Type B pancreatic cell (in vitro differentiated cells): ENCODE data around the gene JOSD2. TPM values are rescaled to one million over a fixed set of nuclear protein-coding genes. Genes with fewer than 3 reads are reported as not detected.
"Not testable (repeated sequence)": the region's sequence is repeated elsewhere in the genome, so short reads cannot be mapped to it uniquely, and the experiment has no call there.

Experiments used
- DNase-seq: peaks from one replicate; pipeline ENCODE4 v3.0.0; 2021; ENCODE audit warnings: mixed read lengths; ENCODE audit not compliant: unreplicated experiment; ENCODE audit errors: extremely low spot score
- H3K27ac Mint-ChIP-seq: 2 replicates; pipeline ENCODE4 v1.8.0; 2021; ENCODE audit warnings: mild to moderate bottlenecking, mixed read lengths
- H3K27me3 Mint-ChIP-seq: 2 replicates; pipeline ENCODE4 v1.8.0; 2021; ENCODE audit warnings: mixed read lengths
- H3K36me3 Mint-ChIP-seq: 2 replicates; pipeline ENCODE4 v1.8.0; 2021; ENCODE audit warnings: mixed read lengths
- H3K4me1 Mint-ChIP-seq: one replicate; pipeline ENCODE4 v1.8.0; 2021; ENCODE audit warnings: mixed read lengths; ENCODE audit not compliant: unreplicated experiment
- H3K4me3 Mint-ChIP-seq: 2 replicates; pipeline ENCODE4 v1.8.0; 2021; ENCODE audit warnings: mild to moderate bottlenecking, mixed read lengths
- H3K9me3 Mint-ChIP-seq: 2 replicates; pipeline ENCODE4 v1.8.0; 2021; ENCODE audit warnings: mixed read lengths
- CTCF ChIP-seq: fragments of 200-600 bp; sonication (generic); conservative IDR thresholded peaks from 2 replicates; pipeline ENCODE4 v1.5.0; 2021; ENCODE audit warnings: antibody characterized with exemption, mild to moderate bottlenecking
- total RNA-seq: library from RNA; stranded (reverse); gene quantifications from 2 replicates; pipeline ENCODE4 v1.2.1, GENCODE V29; 2021; ENCODE audit warnings: low replicate concordance

The JOSD2 gene
- total RNA-seq, 1 donor from 2014 or later: 16.2 TPM

GRCh38 chr19:50532952-50533351 lies 22.0 kb upstream of the JOSD2 start:
- Mint-ChIP-seq H3K27ac (no peak overlapping the region), H3K9me3 (peaks cover 12% of the 10 kb centered on the region), H3K36me3 (peaks cover 9% of the 10 kb centered on the region), H3K27me3 (peaks cover 5% of the 10 kb centered on the region), H3K4me1 (peaks cover 5% of the 10 kb centered on the region), H3K4me3 (no peak overlapping the region)
- no peak for DNase-seq
- TF ChIP-seq CTCF: no peak

GRCh38 chr19:50531171-50531612 lies 20.2 kb upstream of the JOSD2 start:
- Mint-ChIP-seq H3K36me3 (peaks cover 9% of the 10 kb centered on the region), H3K9me3 (peaks cover 12% of the 10 kb centered on the region), H3K4me1 (no peaks in the 10 kb centered on the region), H3K27me3 (peaks cover 3% of the 10 kb centered on the region), H3K27ac (no peak overlapping the region), H3K4me3 (no peak overlapping the region)
- TF ChIP-seq CTCF: no peak
- DNase-seq: no peak

- H3K4me1 Mint-ChIP-seq, H3K27ac Mint-ChIP-seq, H3K27me3 Mint-ChIP-seq, H3K36me3 Mint-ChIP-seq, DNase-seq, H3K9me3 Mint-ChIP-seq, H3K4me3 Mint-ChIP-seq: not testable (repeated sequence)
Measured at GRCh38 chr19:50528052-50528451, 17.1 kb upstream of the JOSD2 start.

GRCh38 chr19:50522881-50523280 lies 11.9 kb upstream of the JOSD2 start:
- Mint-ChIP-seq H3K27ac (no peak overlapping the region), H3K4me1 (no peaks in the 10 kb centered on the region), H3K9me3 (no peaks in the 10 kb centered on the region), H3K36me3 (no peaks in the 10 kb centered on the region), H3K4me3 (no peak overlapping the region), H3K27me3 (no peaks in the 10 kb centered on the region)
- TF ChIP-seq CTCF: no peak
- DNase-seq: no peak

GRCh38 chr19:50520822-50521465 lies 10.0 kb upstream of the JOSD2 start:
- Mint-ChIP-seq H3K27me3 (no peaks in the 10 kb centered on the region), H3K27ac (no peak overlapping the region), H3K4me1 (no peaks in the 10 kb centered on the region)

More at GRCh38 chr19:50520822-50521465, 10.0 kb upstream of the JOSD2 start:
- TF ChIP-seq CTCF: no peak
- DNase-seq: no peak
- no peak overlapping the region for H3K4me3 Mint-ChIP-seq
- H3K9me3 Mint-ChIP-seq: no peaks in the 10 kb centered on the region
- H3K36me3 Mint-ChIP-seq: no peaks in the 10 kb centered on the region
